NCI-H2107 (cell line): ENCODE data around the gene SEPTIN8.

Experiments used
- DNase-seq: peaks from one replicate; lab custom pipeline; 2025; lab: John Stamatoyannopoulos, UW

Gene SEPTIN8

GRCh38 chr5:132780577-132780976 lies 3.5 kb upstream of the SEPTIN8 start:
- DNase-seq = no peak

DNA sequence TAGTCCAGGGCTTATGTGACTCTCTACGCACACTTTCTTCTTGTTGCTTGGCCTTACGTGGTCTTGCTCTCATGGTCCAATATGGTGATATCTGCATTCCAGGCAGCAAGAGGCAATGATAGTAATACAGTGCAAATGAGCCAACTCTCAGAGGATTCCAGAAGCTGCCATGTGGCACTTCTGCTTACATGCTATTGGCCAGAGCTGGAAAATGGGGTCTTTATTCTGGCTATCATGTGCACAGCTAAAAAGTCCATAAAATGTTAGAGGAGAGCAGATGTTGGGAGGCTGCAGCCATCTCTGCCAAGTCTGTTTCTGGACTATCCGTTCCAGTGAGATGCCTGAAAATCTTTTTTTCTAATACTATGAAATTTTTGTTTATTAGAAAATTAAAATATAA lies 2.9 kb upstream of the SEPTIN8 start:
- DNase-seq = no peak

- no peak for DNase-seq
These were observed 1.8 kb upstream of the SEPTIN8 start for GRCh38 chr5:132778856-132779255.

DNA sequence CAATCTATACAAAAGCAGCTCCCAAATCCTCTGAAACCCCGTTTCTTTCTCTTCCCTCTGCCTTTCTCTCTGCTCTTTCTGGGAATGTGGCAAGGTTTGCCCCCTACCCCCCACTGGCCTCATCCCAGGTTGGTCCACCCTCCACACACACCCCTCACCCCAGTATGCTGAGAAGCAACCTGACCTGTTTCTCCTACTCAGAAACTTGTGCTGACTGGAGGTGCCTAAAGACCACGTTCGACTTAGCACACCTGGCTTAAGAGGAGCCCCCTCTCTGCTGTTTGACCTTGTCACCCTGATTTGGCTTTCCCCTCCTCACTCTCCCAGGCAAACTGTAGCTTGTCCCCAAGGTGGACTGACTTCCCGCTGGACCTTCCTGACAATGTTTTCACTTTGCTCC lies 1.1 kb upstream of the SEPTIN8 start:
- DNase-seq = no peak

- DNase-seq = no peak
These were observed 166 bp downstream of the SEPTIN8 start for GRCh38 chr5:132776938-132777208.

DNA sequence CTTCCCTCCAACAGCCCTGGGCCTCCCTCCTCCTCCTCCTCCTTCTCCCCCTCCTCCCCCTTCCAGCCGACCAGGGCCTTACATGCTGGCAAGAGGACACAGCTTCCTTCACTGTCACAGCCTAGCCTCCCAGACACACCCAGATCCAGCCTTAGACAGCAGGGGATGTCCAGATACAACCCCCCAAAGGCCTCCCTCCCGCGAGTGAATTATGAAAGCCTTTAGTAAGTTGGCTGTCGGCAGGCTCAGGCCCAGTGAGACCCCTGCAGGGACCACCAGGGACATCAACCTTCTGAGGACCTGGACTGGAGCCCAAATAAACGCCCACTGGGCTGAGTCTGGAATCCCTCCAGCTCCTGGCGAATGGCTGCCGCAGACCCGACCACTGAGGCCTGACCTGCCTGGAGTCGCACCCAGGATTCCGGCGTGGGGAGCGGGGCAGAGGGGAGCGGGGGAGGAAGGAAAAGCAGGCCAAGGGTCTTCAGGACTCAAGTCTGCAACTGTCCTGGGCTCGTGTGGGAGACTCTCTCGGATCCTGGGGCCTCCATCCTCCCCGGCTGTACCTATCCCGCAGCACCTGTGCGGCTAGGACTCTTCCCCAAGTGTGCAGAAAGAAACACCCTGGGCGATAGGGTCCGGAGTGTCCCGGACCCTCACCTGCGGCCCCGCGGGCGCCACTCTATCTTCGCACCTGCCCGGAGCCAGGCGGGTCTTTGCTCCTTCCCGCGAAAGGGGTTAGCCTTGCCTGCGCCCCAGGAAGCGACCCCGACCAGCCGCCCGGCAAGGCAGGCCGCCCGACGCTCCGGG lies 705 bp downstream of the SEPTIN8 start:
- DNase-seq = no peak

GRCh38 chr5:132775476-132775961 lies 1.5 kb downstream of the SEPTIN8 start:
- no peak for DNase-seq

DNA sequence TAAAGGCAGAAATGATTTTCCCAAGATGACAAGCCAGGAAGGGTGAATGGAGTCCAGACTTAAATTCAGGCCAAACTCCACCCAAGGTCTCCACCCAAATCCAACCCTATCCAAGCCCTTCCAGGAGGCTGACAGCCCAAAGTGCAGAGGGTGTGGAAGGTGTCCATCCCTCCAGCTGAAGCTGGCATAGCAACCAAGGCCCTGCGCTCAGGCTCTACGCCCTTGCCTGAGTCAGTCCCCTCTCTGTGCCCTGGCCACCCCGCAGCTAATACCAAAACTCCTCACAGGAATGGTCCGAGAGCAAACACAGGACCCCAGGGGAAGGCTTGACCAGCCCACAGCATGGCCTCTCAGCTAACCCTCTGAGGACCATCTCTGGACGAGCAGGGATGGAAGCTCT lies 2.1 kb downstream of the SEPTIN8 start:
- DNase-seq = no peak

GRCh38 chr5:132774406-132774805 lies 2.6 kb downstream of the SEPTIN8 start:
- DNase-seq = no peak

- DNase-seq = no peak
These were observed 3.3 kb downstream of the SEPTIN8 start for GRCh38 chr5:132773601-132774355.

GRCh38 chr5:132773114-132773513 lies 3.9 kb downstream of the SEPTIN8 start:
- no peak for DNase-seq

DNA sequence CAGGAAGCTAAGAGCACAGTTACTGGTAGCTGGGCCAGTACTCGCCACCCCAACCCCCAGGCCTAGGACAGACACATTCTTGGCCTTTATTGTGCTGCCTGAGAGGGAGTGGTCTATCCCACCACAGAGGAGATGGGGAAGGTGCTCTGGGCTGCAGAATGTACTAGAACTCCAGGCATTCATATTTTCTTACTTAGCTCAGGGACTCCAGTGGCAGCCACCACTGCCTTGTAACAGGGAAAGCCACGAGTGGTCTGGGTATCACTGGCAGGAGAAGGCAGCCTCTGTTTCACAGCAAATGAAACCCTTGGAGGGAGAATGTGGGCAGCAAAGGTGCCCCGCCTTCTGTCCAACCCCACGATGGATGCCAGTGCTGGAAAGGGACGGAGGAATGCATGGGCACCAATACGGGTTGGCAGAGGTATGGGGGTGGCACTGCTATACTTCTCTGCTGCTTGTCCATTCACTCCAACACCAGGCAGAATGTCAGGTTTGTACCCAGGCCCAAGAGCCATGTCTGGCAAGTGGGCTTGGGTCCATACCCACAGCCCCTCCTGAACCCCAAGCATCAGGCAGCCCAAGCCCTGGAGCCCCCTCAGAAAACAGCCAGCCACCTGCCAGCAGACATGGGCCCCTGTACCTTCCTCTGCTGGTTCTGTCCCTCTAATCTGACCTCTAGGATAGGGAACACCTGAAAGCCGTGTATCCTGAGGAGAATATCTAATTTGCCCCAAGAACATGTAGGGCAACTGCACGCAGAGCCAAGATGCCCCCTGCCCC lies 4.6 kb downstream of the SEPTIN8 start:
- DNase-seq = no peak

DNA sequence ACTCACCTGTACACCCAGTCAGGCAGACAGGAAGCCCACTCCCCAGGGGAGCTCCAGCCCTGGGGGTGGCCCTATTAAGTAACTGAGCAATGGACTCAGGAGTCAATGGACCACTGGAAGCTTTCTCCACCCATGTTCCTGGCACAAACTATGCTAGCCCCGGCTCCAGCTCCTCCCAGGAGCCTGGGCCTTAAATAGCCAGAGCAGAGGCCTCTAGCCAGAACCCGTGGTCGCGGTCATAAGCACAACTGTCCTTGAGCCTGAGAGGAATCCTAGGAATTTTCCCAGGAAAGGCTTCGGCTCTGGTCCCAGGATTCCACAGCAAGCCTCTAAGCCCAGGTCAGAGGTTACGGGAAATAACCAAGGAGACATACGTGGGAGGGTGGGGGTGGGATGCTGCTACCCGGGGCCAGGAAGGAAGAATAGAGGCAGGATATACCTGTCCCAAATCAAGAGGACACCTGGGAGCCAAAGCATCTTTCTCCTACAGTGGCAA lies 5.5 kb downstream of the SEPTIN8 start:
- DNase-seq = no peak

DNA sequence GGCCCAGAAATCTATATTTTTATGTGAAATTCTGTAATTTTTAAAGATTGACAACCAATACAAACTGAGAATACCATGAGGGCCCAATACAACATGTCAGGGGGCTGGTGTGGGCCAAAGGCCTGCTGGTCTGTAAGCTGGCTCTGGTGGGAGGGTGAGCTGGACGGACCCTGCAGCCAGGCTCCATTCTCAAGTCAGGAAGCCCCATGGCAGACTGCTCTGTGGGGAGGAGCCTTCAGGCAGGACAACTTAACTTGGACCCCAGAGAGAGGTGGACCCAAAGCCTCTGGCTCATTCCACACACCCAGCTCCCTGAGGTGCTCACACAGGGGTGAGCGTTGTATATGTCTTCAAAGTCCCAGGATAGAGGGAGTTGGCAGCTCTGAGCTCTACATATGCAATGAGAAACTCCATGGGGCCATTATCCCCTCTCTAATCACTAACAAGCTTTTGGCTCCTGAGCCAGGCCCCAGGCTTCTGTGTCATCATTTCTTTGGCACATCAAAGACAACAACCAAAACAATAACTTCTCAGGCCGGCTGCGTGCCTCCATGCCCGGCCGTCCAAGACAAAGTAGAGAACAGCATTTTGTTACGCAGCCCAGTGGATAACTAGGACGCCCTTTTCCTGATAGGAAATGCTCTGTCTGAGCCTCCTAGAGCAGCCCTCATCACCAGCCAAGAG lies 6.4 kb downstream of the SEPTIN8 start:
- DNase-seq = no peak

GRCh38 chr5:132768485-132768868 lies 8.6 kb downstream of the SEPTIN8 start:
- no peak for DNase-seq

DNA sequence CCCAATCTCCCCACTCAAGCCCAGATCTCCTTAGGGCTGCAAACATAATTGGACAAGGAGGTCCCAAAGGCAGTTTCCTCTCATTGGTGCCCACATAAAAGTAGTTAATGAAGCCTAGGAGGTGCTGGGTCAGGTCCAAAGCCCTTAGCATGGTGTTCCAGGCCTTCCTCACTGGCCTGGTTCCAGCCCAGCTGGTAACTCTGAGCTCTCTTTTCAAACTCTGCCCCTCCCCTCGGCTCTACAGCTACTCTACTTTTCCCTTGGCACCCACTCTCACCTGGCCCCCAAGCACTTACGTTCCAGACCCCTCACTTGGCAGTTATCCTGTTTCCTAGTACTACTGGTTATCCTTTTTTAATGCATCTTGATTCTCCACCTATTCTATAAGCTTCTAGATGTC lies 9.9 kb downstream of the SEPTIN8 start:
- no peak for DNase-seq

DNA sequence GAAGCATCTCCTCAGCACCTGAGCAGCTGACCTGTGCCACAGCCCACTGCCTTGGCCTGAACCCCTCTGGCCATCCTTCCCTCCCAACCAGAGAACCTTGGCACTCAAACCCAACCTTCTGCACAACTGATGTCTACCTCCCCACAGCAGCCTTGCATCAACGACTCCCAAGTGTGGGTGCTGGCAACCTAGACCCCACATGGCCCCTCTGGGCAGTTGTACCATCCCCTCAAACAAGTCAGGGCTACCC lies 10.3 kb downstream of the SEPTIN8 start:
- no peak for DNase-seq

DNA sequence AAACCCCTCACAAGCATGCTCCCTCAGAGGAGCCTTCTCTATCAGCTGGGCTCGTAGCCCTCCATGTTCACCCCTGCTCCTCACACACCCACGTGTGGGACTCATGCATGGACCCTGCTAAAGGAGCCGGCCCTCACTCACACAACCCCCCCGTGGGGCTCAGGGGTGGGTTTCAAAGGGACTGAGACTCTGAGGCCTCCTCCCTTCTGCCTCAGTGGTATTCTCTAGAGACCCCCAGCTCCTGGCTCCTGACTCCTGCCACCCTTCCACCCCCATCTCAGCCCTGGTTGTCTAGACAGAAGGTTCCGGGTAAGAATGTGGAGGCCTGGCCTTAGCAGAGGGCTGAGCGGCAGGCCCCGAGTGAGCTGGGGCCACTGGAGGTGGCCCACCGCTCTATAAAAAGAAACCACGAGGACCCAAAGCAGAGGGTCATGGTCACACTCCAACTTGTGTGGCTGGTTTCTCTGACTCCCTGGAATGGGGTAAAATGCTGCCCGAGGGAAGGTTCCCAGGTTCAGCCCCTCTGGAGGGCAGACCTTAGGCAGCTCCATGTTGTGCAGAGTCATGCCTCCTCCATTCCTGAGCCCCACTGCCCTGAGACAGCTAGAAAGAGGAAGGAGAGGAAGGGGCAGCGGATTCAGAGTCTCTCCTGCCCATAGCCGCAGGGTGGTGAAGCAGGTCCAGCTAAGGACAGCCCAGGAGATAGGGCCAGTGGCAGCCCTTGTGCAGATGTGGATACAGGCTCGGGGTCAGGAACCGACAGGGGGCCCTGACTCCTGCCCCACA lies 10.8 kb downstream of the SEPTIN8 start:
- DNase-seq = no peak

GRCh38 chr5:132765311-132766019 lies 11.6 kb downstream of the SEPTIN8 start:
- DNase-seq = no peak

- DNase-seq = no peak
These were observed 12.3 kb downstream of the SEPTIN8 start for GRCh38 chr5:132764671-132765238.

DNA sequence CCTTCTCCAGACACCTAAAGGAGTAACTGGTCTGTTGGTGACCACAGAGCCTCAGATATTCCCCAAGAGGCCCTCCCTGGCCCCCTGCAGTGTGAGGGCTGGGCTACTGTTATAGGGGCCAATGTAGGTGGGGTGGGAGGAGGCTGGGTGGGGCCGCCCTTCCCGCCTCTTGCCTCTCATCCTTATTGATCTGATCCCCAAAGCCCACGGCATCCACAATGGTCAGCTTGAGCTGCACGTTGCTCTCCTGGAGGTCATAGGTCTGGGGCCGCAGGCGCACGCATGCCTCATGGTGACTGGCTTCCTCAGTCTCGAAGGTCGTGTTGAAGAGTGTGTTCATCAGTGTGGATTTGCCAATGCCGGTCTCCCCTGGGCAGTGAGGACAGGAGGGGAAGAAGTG lies 13.0 kb downstream of the SEPTIN8 start:
- DNase-seq = no peak
